Left lung (tissue), 10 donors: ENCODE measurements around the gene HJV. TPM values are rescaled to one million over a fixed set of nuclear protein-coding genes. Genes with fewer than 3 reads are reported as not detected.
"Not testable (repeated sequence)": the region's sequence is repeated elsewhere in the genome, so short reads cannot be mapped to it uniquely, and the experiment has no call there.

Experiments used
- ATAC-seq: fragments of 200-7000 bp; cut with Tn5 transposase; one replicate; pipeline ENCODE4 v1.9.1; 2020; ENCODE audit warnings: moderate library complexity
- DNase-seq, 4 donors: peaks; one replicate each; pipeline ENCODE4 v3.0.0-alpha.2; 2013 to 2020
- H3K27ac ChIP-seq, 2 donors: fragments of 200-600 bp; sonication (generic) in 1 of 2; one replicate each; pipeline versions ENCODE4 v1.5.0 to v1.8.0; 2020 to 2021
- H3K27me3 ChIP-seq, 2 donors: fragments of 200-600 bp; sonication (generic) in 1 of 2; one replicate each; pipeline versions ENCODE4 v1.5.0 to v1.8.0; 2020 to 2021
- H3K36me3 ChIP-seq, 2 donors: fragments of 200-600 bp; sonication (generic) in 1 of 2; one replicate each; pipeline versions ENCODE4 v1.5.0 to v1.8.0; 2020 to 2021
- H3K4me1 ChIP-seq, 2 donors: fragments of 200-600 bp; one replicate each; pipeline ENCODE4 v1.8.0; 2021
- H3K4me3 ChIP-seq, 2 donors: fragments of 200-600 bp; sonication (generic) in 1 of 2; one replicate each; pipeline versions ENCODE4 v1.5.0 to v1.8.0; 2020 to 2021; ENCODE audit warnings: mild to moderate bottlenecking in 1 of 2
- H3K9me3 ChIP-seq, 2 donors: fragments of 200-600 bp; sonication (generic) in 1 of 2; one replicate each; pipeline versions ENCODE4 v1.5.0 to v1.8.0; 2020 to 2021
- intact Hi-C, 2 donors: fragments of 100-400 bp; cut with DNase I; formaldehyde crosslinking; loops; one replicate each; pipeline versions ENCODE4 v1.11.2 to v1.14.2; 2022
- polyA plus RNA-seq, 6 donors: library from polyadenylated mRNA; unstranded; fragments of 120-200 nt; gene quantifications; one replicate each; pipeline ENCODE4 v1.2.1, GENCODE V29; 2013; ENCODE audit not compliant: insufficient read length in 6 of 6
- total RNA-seq, 2 donors: library from RNA; stranded (reverse); fragmentation: NEBNext Ultra II Directional; extraction: Animal tissue kit (Norgen Biotek cat#: 25700); gene quantifications; one replicate each; pipeline ENCODE4 v1.2.1, GENCODE V29; 2021
- TF ChIP-seq, protein P1 (sequence below), 2 donors: fragments of 200-600 bp; sonication (generic) in 1 of 2; IDR thresholded peaks; one replicate each; pipeline versions ENCODE4 v1.5.0 to v1.8.0; 2021; ENCODE audit warnings: antibody characterized with exemption in 2 of 2
- donor health status: DM: no; HTN: yes; CAD: no.
- donor health status: DM: no; HTN: no; CAD: no.

HJV gene
- total and polyA plus RNA-seq, 8 donors: 0.07 to 0.27 (median 0.10) TPM; not detected in 5

DNA sequence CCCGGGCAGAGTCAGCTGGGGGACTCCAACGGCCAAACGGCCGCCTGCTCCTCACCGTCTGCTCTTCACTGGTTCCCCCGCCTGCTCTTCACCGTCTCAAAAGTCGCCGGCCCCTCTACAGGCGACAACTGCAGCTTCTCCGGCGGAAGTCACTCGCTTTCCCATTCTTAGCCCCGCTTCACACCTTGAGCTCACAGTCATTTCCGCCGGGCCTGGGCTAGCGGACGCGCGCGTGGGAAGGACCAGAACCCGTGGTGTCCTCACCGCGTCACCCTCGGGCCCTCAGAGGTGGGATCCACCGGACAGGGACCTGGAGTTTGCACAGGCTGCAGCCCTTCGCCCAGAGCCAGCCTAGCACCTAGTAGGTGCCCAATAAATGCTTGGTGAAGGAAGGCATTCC lies 27.9 kb upstream of the HJV start:
- Histone ChIP-seq H3K4me3 (no peak overlapping the region), H3K9me3 (no peaks in the 10 kb centered on the region), H3K36me3 (no peaks in the 10 kb centered on the region), H3K27me3 (no peaks in the 10 kb centered on the region), H3K4me1 (peaks cover 0 to 13% of the 10 kb centered on the region in 2 donors), H3K27ac (no peak overlapping the region)
- intact Hi-C loops: no loop called here
- TF ChIP-seq, protein P1, sequence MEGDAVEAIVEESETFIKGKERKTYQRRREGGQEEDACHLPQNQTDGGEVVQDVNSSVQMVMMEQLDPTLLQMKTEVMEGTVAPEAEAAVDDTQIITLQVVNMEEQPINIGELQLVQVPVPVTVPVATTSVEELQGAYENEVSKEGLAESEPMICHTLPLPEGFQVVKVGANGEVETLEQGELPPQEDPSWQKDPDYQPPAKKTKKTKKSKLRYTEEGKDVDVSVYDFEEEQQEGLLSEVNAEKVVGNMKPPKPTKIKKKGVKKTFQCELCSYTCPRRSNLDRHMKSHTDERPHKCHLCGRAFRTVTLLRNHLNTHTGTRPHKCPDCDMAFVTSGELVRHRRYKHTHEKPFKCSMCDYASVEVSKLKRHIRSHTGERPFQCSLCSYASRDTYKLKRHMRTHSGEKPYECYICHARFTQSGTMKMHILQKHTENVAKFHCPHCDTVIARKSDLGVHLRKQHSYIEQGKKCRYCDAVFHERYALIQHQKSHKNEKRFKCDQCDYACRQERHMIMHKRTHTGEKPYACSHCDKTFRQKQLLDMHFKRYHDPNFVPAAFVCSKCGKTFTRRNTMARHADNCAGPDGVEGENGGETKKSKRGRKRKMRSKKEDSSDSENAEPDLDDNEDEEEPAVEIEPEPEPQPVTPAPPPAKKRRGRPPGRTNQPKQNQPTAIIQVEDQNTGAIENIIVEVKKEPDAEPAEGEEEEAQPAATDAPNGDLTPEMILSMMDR (IDR thresholded peaks at IDR 0.05): no peak
- ATAC-seq (no peak), DNase-seq (peak in 1 of 4 donors; percentile 66)

DNA sequence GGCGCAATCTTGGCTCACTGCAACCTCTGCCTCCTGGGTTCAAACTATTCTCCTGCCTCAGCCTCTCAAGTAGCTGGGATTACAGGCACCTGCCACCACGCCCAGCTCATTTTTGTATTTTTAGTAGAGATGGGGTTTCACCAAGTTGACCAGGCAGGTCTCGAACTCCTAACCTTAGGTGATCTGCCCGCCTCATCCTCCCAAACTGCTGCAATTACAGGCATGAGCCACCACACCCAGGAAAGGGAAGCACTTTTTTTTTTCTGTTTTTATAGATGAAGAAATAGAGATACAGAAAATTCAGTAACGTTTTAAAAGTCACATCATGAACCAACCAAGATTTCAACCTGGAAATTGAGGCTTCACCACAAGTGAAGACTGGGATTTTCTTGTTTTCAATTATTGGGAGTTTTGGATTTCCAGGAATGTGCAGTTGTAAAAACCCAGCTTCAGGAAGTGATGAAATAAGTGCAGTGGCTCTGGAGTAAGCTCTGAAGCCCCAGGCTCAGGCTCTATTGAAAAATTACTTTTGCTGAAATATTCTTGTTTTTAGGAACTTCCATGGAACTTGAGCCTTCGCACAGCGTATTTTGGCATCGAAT lies 27.1 kb upstream of the HJV start:
- H3K27ac ChIP-seq, intact Hi-C loops, ATAC-seq, H3K36me3 ChIP-seq, H3K9me3 ChIP-seq, H3K27me3 ChIP-seq, H3K4me3 ChIP-seq, DNase-seq: not testable (repeated sequence)
- H3K4me1 ChIP-seq: peaks cover 0 to 13% of the 10 kb centered on the region in 2 donors

DNA sequence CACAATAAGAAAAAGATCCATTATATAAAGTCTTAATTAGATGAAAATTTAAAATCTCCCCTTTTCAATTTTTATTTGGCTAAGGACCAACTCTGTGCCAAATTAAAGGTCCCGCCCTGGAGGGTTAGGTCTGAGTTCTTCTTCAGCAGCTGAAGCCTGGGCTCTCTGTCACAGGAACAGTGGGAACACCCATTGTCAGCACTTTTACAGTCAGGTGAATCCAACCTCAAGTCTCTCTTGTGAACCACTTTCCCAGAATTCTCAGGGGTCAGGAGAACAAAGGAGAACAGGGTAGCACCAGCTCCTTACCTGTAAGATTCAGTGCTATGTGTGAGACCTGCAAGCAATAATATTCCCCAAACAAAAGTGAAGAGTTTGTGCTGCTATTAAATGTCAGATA lies 25.1 kb upstream of the HJV start:
- Histone ChIP-seq H3K9me3 (no peaks in the 10 kb centered on the region), H3K36me3 (no peaks in the 10 kb centered on the region), H3K27ac (no peak overlapping the region), H3K4me1 (peaks cover 0 to 6% of the 10 kb centered on the region in 2 donors), H3K27me3 (no peaks in the 10 kb centered on the region), H3K4me3 (no peak overlapping the region)
- DNase-seq: no peak
- TF ChIP-seq, protein P1 (IDR thresholded peaks at IDR 0.05): no peak
- ATAC-seq: no peak
- intact Hi-C loops: no loop called here

DNA sequence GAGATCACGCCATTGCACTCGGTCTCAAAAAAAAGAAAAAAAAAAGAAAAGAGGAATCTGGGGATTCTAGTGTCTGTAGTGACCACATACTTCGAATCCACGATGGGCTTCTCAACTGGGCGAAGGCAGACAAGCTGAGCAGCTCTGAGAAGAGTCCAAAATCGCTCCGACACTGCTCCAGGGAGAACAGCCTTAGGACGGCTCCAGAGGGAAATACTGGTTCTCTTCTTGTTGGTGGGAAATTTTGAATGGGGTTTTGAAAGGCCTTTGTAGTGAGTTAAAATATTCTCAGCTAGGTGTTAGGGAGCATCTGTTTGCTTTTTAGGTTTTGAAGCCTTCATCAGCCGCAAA lies 18.3 kb upstream of the HJV start:
- TF ChIP-seq, protein P1 (IDR thresholded peaks at IDR 0.05): no peak
- peaks cover 0 to 40% of the 10 kb centered on the region in 2 donors for H3K4me1 ChIP-seq
- intact Hi-C loops: no loop called here
- H3K4me3 ChIP-seq: no peak overlapping the region
- DNase-seq: no peak
- H3K27ac ChIP-seq: peak overlapping the region in 1 of 2 donors; percentile 80
- H3K27me3 ChIP-seq: peaks cover 0 to 11% of the 10 kb centered on the region in 2 donors
- H3K9me3 ChIP-seq: no peaks in the 10 kb centered on the region
- no peaks in the 10 kb centered on the region for H3K36me3 ChIP-seq
- no peak for ATAC-seq

DNA sequence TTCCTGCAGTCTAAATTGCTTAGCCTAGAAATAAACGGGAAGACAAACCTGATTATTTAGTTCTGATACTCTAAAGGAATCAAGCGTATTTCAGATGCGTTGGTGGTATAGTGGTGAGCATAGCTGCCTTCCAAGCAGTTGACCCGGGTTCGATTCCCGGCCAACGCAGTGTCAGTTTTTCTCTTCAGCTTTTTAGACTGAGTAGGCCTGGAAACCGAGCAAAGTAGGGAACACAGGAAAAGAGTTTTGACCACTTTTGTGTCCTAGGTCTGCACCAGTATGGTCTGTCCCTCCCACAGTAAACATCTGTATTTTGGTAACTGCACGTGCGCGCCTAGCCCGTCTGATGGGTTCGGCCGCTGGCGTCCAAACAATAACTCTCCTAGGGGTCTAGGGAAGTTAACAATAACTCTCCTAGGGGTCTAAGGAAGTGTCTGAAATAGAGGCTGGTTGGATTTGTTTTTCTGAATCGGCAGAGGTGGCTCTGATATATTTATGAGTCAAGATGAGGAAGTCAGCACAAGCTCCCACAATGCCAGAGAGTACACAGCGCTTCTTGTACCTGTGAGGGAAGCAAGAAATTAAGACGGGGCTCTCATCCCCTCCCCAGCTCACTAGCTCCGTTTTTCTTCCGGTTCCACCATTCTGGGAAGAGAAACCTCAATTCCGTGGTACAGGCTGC lies 15.6 kb upstream of the HJV start:
- intact Hi-C loops: no loop called here
- ATAC-seq (peak; percentile 60), DNase-seq (peak; percentile 67 to 91 (median 84))
- Histone ChIP-seq H3K4me1 (peaks cover 0 to 40% of the 10 kb centered on the region in 2 donors), H3K36me3 (no peaks in the 10 kb centered on the region), H3K27ac (peak overlapping the region; percentile 80 to 89), H3K27me3 (peaks cover 0 to 11% of the 10 kb centered on the region in 2 donors), H3K4me3 (peak overlapping the region; percentile 54 to 57), H3K9me3 (no peaks in the 10 kb centered on the region)
- TF ChIP-seq, protein P1 (IDR thresholded peaks at IDR 0.05): no peak
